GM12874 (cell line): ENCODE results near the gene ARHGAP40.

ENCODE experiments used
- TF ChIP-seq, protein P1 (sequence below): IDR thresholded peaks from 2 replicates; pipeline ENCODE4 v1.5.1; 2011; ENCODE audit warnings: low read depth, mild to moderate bottlenecking, control low read depth, low read length, moderate library complexity; ENCODE audit not compliant: insufficient read depth

The ARHGAP40 gene

DNA sequence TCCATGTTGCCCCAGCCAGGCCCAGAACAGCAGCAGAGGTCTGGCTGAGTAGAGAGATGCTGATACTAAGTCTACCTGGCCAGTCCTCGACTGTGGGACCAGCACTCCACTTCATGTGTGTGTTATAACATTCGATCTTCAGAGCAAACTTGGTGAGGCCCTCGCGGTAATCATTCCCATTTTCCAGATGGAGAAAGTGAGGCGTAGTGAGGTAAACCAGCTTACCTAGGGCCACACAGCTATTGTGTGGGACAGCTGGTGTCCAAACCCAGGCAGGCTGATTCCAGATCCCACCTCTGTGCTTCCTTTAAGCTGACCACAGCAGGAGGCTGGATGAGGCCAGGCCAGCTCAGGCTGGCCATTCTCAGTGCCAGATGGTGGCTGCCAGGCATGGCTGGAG, 75.0 kb downstream of the ARHGAP40 start:
- TF ChIP-seq, protein P1, sequence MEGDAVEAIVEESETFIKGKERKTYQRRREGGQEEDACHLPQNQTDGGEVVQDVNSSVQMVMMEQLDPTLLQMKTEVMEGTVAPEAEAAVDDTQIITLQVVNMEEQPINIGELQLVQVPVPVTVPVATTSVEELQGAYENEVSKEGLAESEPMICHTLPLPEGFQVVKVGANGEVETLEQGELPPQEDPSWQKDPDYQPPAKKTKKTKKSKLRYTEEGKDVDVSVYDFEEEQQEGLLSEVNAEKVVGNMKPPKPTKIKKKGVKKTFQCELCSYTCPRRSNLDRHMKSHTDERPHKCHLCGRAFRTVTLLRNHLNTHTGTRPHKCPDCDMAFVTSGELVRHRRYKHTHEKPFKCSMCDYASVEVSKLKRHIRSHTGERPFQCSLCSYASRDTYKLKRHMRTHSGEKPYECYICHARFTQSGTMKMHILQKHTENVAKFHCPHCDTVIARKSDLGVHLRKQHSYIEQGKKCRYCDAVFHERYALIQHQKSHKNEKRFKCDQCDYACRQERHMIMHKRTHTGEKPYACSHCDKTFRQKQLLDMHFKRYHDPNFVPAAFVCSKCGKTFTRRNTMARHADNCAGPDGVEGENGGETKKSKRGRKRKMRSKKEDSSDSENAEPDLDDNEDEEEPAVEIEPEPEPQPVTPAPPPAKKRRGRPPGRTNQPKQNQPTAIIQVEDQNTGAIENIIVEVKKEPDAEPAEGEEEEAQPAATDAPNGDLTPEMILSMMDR: no peak

DNA sequence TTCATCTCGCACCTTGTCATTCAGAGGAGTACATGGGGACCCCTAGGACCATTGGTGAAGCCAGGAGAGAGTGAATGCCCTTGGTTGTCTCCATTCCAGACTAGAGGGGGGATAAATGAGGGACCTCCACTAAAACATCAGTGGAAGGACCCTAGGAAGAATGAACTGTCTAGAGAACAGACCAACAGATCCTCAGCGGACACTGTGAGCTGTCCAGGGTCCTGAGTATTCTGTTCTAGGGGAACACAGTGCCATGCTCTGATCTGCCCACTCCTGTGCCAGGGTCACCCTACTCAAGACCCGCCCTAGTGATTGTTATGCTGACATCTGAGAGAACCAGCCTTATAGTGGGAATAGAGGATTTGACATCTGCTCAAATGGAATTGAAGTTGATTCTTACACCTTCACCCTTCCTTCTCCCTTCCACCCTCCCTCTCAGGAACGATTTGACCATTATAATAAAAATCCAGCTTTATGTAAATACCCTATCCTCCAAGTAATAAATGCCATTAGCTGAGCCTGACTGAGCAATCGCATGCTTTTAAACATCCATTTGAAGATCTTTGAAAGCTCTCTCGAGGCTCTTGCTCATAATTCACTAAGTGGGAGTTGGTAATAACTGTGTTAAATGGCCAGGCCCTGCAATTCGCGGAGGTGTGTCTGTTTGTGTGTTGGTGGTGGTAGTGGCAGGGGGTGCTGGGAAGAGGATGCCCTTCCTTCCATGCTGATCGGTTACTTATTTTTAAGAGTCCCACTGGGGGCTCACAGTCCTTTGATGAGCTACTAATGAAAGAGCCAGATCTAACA, 79.1 kb downstream of the ARHGAP40 start:
- TF ChIP-seq, protein P1: no peak

DNA sequence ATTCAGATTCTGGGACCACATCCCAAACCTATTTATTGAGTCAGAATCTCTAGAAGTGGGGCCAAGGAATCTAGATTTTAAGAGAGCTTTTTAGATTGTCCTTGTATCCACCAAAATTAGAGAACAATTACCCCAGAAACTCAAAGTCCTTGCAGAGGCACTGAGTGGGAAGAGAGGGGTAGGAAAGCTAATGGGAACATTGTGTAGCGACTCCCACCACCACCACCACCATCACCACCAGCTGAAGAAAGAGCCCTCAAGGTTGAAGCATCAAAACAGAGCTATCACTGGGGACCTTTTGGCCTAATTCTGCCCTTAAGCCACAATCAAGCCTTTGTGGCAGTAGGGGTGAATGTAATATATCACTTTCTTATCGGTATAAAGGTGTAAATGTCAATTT, 83.7 kb downstream of the ARHGAP40 start:
- TF ChIP-seq, protein P1: no peak

DNA sequence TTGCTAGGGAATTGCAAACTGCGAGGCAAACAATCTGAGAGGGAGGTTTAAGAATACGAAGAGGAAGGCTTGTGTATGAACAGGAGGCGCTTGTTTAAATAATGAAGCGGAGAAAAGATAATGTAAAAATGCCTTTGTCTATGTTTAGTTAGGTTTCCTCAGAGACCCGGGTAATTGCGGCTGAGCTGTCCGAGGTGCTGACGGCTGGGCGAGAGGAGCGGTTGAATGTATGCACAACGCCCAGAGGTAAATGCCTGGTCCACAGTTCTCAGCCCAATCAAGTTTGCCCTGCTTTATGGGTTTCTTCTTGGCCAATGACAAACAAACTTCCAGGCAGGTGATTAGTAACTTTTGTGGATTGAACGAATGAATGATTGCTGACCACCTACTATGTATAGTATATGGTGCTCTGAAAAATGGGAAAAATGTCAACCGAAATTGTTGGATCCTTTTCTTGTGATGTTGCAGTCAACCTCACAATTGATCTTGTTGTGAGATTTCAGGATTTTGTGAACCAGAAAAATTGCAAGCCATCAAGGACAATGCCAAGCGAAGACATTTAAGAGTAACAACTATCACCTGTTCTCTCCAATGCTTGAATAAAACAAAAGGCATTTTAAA, 84.4 kb downstream of the ARHGAP40 start:
- TF ChIP-seq, protein P1: no peak

DNA sequence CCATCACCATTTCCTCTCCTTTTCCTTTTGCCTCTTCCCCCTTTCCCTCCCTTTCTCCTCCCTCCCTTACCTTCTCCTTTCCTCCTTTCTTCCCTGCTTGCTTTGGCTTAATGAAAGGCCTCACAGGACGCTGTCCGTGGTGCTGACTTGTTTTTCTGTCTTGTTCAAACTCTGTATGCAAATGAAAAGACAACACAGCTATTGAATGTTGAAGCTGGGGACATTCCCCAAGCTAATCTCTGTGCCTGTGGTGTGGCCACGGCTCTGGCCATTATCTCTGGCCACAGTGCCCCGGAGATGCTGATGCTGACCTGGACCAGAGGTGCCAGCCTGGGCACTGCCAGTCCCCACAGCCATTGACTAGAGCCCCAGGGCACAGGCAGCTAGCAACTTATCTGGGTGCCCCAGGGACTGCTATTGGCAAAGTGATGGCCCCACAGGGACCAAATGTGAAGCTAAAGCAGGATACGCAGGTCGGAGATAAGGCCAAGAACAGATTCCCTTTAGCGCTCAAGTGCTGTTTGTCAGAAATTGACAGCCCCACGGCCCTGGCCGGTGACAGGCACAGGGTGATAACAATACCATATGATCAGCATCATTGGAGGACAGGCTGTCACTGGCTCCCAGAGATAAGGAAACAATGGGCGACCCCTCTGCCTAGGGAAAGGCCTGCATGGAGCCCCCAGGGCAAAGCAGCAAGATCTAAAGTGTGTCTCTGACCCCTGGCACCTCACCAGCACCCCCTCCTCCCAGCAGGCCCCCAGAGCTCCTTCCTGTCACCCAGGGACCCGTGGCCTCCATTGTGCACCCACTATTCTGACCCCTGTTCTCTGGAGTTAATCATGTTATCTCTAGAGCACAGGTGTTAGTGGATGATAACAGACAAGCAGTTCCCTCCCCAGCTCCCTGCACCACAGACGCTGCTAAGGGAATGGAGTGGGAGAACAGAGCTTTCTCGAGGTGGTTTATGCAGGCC, 91.1 kb downstream of the ARHGAP40 start:
- TF ChIP-seq, protein P1: no peak

DNA sequence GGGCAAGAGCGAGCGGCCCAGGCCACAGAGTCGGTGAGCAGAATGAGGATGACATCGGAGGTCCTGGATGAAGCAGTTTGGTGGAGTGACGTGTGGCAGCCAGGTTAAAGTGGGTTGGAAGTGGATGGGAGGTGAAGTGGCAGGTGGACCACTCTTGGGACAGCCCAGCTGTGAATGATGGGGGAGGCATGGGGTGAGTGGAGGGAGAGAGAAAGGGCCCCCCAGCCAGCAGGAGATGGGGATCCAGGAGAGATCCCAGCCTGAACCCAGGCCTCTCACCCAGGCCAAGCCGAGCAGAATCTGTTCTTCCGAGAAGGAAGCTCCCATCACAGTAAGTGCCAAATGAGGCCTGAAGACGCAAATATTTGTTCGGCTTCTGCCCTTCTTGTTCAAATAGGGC, 95.7 kb downstream of the ARHGAP40 start:
- TF ChIP-seq, protein P1: no peak

DNA sequence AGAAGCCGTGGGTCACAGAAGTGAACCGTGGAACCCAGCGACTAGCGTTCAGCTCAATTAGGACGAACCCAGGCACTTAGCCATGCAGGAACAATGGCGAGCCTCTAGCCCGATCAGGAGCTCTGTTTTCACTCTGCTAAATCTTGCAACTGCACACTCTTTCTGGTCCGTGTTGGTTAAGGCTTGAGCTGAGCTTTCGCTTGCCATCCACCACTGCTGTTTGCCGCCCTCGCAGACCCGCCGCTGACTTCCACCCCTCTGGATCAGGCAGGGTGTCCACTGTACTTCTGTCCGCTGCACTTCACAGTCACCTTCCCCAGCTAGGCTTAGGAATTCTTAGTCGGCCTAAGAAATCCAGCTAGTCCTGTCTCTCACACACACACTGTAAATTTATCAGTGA, 96.9 kb downstream of the ARHGAP40 start:
- TF ChIP-seq, protein P1: no peak
